SJCRH30 (cell line): Measurements from ENCODE around the gene IKZF3. TPM values are rescaled to one million over a fixed set of nuclear protein-coding genes. Genes with fewer than 3 reads are reported as not detected.
A peak's percentile ranks its signal among the peaks of the same experiment; 100 is the strongest.
"Not testable (repeated sequence)": the region's sequence is repeated elsewhere in the genome, so short reads cannot be mapped to it uniquely, and the experiment has no call there.

Source experiments
- DNase-seq, 2 experiments: peaks; one replicate each; pipeline ENCODE4 v3.0.0-alpha.2; 2015 to 2020
- H3K27ac ChIP-seq: fragments of 250-450 bp; sonication (Bioruptor Pico); 2 replicates; pipeline ENCODE4 v1.5.1; 2020; ENCODE audit warnings: mild to moderate bottlenecking, moderate library complexity
- H3K27me3 ChIP-seq: fragments of 250-450 bp; sonication (Bioruptor Pico); 2 replicates; pipeline ENCODE4 v1.5.1; 2020; ENCODE audit warnings: mild to moderate bottlenecking, moderate library complexity
- H3K36me3 ChIP-seq: fragments of 250-450 bp; sonication (Bioruptor Pico); 2 replicates; pipeline ENCODE4 v1.5.1; 2020; ENCODE audit warnings: mild to moderate bottlenecking, moderate library complexity
- H3K4me1 ChIP-seq: fragments of 250-450 bp; sonication (Bioruptor Pico); 2 replicates; pipeline ENCODE4 v1.5.1; 2020; ENCODE audit warnings: mild to moderate bottlenecking, moderate library complexity
- H3K4me3 ChIP-seq: fragments of 250-450 bp; sonication (Bioruptor Pico); 2 replicates; pipeline ENCODE4 v1.5.1; 2020; ENCODE audit warnings: mild to moderate bottlenecking, moderate library complexity
- H3K9me3 ChIP-seq: fragments of 250-450 bp; sonication (Bioruptor Pico); replicated peaks from 2 replicates; pipeline ENCODE4 v1.5.1; 2020; ENCODE audit warnings: mild to moderate bottlenecking, moderate library complexity
- total RNA-seq: library from RNA; depleted of rRNA; stranded (reverse); fragments of >200 nt; shearing (Covaris generic); gene quantifications from 2 replicates; pipeline ENCODE4 v1.2.3, GENCODE V29; 2014

The IKZF3 gene
- total RNA-seq, 1 experiment from 2014 or later = not detected

DNA sequence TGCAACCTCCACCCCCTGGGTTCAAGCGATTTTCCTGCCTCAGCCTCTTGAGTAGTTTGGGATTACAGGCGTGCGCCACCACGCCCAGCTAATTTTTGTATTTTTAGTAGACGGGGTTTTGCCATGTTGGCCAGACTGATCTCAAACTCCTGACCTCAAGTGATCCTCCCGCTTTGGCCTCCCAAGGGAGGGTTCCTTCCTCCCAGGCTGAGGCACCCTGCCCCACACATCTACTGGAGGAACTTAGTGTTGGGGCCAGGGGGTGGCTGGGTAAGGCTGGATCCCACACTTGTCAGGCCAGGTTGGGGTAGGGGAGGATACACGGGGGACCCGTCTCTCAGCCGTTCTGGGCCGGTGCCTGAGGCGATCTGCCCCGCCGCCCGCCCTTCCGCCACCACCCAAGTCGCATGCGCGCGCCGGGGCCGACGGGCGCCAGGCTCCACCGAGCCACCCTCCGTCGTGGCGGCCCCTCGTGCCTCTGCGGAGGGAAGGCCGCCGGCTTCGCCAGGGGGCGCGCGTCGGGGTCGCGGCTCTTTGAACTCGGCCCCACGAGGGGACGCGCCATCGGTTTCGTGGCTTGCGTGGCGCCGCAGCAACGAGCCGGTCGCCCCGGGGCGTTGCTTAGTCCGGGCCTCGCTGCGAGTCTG, 110.5 kb downstream of the IKZF3 start:
- Histone ChIP-seq H3K27ac (no peak overlapping the region), H3K27me3 (peaks cover 8% of the 10 kb centered on the region; the same call in 1 of the 2 replicates), H3K4me3 (peak overlapping the region; percentile 70), H3K36me3 (no peaks in the 10 kb centered on the region), H3K4me1 (peaks cover 5% of the 10 kb centered on the region; the same call in 1 of the 2 replicates), H3K9me3 (no peaks in the 10 kb centered on the region)
- DNase-seq = no peak

DNA sequence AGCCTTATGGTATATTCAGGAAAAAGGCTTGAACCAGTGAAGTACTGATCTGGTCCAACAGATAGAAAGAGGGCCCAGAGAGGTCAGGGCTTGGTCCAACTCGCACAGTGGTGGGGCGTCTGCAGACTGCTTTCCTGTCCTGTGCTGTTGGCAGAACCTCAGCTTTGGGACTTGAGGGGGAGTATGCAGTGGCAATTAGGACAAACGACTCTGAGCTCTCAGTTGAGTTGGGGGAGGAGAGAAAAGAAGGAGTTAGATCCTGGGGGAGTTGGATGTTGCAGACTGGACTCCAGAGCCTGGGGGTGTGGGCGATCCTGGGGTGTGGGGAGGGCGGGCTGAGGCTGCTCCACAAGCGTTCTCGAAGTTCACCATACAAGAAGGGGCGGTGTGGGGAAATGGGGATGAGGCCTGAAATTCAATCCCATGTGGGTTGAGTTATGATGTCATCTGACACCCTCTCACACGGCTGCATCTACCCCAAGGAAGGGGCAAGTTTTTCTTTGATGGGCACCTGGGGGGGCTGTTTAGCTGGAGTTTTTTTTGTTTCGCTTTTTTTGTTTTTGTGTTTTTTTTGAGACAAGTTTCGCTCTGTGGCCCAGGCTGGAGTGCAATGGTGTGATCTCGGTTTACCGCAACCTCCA, 111.8 kb downstream of the IKZF3 start:
- DNase-seq = no peak
- peaks cover 5% of the 10 kb centered on the region; the same call in 1 of the 2 replicates for H3K4me1 ChIP-seq
- H3K4me3 ChIP-seq = no peak overlapping the region
- no peaks in the 10 kb centered on the region for H3K36me3 ChIP-seq
- no peaks in the 10 kb centered on the region for H3K9me3 ChIP-seq
- H3K27me3 ChIP-seq = peaks cover 8% of the 10 kb centered on the region; the same call in 1 of the 2 replicates
- no peak overlapping the region for H3K27ac ChIP-seq

DNA sequence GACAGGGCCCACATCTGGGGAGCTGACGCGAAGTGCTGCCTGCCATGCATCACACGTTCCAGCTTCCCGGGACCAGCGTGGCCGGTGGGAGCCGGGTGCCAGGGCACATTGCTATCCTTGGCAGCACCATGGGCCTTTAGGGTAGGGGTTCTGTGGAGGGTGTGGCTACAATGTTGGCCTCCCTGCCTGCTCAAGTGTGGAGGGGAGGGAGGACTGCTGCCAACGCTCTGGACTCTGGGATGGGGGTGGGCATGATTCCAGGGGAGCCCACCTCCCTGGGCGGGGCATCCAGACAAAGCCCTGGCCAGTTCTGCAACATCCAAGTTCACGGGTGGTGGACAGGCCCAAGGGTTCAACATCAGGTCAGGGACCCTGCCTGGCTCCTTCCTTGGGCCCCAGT, 112.5 kb downstream of the IKZF3 start:
- Histone ChIP-seq H3K36me3 (no peaks in the 10 kb centered on the region), H3K27me3 (peaks cover 11% of the 10 kb centered on the region; the same call in 1 of the 2 replicates), H3K4me3 (no peak overlapping the region), H3K27ac (no peak overlapping the region), H3K9me3 (no peaks in the 10 kb centered on the region), H3K4me1 (peaks cover 5% of the 10 kb centered on the region; the same call in 1 of the 2 replicates)
- DNase-seq = no peak

DNA sequence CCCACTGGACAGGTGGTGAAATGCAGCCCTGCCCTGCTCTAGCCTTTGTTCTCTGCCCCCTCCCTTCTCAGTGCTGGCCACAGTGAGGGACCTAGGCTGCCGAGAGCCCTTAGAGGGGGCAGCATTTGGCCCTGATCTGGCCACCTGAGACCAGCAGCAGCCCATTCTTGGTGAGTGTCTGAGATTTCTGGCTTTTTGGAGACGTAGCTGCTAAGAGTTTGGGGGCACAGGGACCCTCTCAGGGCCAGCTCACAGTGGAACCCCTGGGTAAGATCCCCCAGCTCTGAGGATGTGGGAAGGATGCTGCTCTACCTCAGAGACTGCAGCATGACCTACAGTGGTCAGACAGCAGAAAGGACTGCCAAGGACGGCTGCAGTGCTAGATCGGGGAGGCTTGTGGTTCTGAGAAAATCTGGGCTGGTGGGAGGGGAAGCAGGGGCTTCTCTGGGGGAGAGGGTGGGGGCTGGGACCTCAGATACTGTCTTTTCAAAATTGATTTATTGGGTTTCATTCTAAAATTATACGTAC, 113.0 kb downstream of the IKZF3 start:
- Histone ChIP-seq H3K36me3 (no peaks in the 10 kb centered on the region), H3K9me3 (no peaks in the 10 kb centered on the region), H3K4me1 (peaks cover 5% of the 10 kb centered on the region; the same call in 1 of the 2 replicates), H3K4me3 (no peak overlapping the region), H3K27ac (no peak overlapping the region), H3K27me3 (peaks cover 6% of the 10 kb centered on the region; the same call in 1 of the 2 replicates)
- DNase-seq = no peak

DNA sequence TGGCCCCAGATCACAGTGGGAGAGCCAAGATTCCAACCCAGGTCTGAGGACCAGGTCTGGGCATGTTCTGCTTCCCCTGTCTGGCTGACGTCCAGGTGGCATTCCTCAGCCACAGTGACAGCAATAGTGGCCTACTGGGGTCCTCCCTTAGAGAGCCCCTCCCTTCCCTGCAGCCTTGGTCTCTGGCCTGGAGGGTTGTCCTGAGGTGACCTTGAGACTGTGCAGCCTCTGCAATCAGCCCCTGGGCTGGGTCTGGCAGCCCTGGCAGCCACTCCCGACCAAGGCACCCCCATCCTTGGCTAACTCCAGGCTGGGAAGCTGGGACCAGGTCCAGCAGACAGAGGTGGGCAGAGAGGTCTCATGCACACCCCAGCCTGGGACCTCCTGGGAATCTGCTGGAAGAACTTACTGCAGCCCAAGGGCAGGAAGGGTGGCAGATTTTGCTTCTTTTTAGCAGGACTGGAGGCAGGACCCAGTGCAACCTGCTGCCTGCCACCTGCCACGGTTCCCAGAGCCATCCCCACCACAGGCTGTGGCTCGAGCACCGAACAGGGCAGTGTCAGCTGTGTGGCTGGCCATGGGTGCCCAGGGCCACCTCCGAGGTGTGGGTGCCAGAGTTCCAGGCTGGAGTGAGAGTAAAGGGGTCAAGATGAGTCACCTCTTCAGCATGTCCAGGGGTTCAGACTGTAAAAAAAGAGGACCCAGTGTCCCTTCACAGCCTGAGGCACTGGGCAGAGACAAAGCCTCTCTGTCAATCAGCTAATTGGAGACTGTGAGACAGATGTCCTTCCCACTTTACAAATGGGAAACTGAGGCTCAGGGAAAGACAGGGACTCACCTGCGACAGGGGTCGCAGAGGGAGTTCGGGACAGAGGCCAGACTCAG, 113.7 kb downstream of the IKZF3 start:
- DNase-seq = no peak
- H3K4me3 ChIP-seq = no peak overlapping the region
- peaks cover 5% of the 10 kb centered on the region; the same call in 1 of the 2 replicates for H3K4me1 ChIP-seq
- H3K27me3 ChIP-seq = 0 out of 2 replicates have a peak, but pooled peaks cover 2% of the 10 kb centered on the region
- H3K9me3 ChIP-seq = no peaks in the 10 kb centered on the region
- no peaks in the 10 kb centered on the region for H3K36me3 ChIP-seq
- H3K27ac ChIP-seq = no peak overlapping the region

DNA sequence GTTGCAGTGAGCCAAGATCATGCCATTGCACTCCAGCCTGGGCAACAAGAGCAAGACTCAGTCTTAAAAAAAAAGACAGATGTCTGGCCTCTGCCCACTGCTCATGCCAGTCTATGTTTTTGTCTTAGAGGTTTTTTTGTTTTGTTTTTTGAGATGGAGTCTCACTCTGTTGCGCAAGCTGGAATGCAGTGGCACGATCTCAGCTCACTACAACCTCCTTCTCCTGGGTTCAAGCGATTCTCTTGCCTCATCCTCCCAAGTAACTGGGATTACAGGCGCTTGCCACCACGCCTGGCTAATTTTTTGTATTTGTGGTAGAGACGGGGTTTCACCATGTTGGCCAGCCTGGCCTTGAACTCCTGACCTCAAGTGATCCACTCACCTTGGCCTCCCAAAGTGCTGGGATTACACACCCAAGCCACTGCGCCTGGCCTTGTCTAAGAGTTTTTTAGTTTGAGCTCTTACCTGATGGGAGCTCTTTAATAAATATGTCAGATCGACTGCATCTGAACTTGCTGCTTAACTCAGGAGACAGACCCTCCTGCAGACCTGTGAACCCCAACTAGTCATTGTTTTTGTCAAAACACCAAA, 115.6 kb downstream of the IKZF3 start:
- H3K4me1 ChIP-seq, H3K9me3 ChIP-seq, H3K4me3 ChIP-seq, DNase-seq, H3K27me3 ChIP-seq, H3K27ac ChIP-seq, H3K36me3 ChIP-seq: not testable (repeated sequence)

DNA sequence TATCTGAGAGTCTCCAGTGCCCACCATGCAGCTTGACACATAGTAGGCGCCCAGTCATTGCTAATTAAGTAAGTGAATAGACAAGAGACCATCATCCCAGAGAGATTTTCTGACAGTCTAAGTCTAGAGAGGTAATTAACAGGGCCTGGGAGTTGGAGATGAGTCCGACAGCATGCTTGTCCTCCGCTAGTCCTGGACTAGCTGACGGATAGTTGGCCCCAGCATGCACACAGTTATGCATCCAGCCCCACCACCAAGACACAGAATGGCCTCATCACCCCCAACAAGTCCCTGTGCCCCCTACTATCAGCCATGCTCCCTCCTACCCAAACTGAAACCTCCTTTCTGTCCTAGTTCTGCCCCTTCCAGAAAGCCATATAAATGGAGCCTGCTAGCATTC, 116.4 kb downstream of the IKZF3 start:
- Histone ChIP-seq H3K9me3 (no peaks in the 10 kb centered on the region), H3K4me1 (peaks cover 5% of the 10 kb centered on the region; the same call in 1 of the 2 replicates), H3K27me3 (peaks cover 11% of the 10 kb centered on the region), H3K36me3 (no peaks in the 10 kb centered on the region), H3K27ac (no peak overlapping the region), H3K4me3 (no peak overlapping the region)
- DNase-seq = no peak

DNA sequence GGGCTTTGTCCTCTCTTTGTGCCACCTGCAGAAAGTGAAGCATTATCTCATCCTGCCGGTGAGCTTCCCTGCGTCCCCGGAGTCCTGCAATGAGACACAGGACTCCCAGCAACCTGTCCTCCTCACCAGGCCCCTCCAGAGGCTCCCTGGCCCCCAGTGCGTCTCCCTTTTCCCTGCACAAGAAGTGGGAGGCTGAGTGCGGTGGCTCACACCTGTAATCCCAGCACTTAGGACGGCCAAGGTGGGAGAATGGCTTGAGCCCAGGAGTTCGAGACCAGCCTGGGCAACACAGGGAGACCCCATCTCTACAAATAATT, 118.0 kb downstream of the IKZF3 start:
- Histone ChIP-seq H3K36me3 (no peaks in the 10 kb centered on the region), H3K27ac (no peak overlapping the region), H3K4me3 (no peak overlapping the region), H3K9me3 (no peaks in the 10 kb centered on the region), H3K27me3 (peaks cover 16% of the 10 kb centered on the region), H3K4me1 (peaks cover 5% of the 10 kb centered on the region; the same call in 1 of the 2 replicates)
- DNase-seq = no peak

DNA sequence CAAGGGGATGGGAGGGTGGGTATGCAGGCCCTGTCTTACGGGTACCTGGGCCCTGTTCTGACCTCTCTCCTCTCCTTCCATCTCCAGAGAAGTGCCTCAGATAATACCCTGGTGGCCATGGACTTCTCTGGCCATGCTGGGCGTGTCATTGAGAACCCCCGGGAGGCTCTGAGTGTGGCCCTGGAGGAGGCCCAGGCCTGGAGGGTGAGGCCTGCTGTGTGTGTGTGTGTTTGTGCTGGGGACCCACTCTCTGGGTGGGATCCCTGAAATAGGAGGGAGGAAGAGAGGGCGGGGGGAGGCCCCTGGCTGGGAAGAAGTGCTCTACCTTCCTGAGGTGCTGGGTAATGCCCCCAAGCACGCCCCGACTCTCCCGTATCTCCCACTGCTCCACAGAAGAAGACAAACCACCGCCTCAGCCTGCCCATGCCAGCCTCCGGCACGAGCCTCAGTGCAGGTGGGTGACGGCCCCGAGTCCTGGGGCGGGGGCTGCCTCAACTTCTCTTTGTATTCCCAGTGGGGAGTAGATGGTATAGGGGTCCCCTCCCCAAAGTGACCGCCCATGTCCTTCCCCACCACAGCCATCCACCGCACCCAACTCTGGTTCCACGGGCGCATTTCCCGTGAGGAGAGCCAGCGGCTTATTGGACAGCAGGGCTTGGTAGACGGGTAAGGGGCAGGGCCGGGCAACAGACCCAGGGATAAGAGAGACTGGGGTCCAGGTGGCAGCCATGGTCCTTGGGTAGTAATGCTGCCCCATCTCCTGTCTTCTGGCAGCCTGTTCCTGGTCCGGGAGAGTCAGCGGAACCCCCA, 118.6 kb downstream of the IKZF3 start:
- no peak for DNase-seq
- peaks cover 20% of the 10 kb centered on the region for H3K27me3 ChIP-seq

DNA sequence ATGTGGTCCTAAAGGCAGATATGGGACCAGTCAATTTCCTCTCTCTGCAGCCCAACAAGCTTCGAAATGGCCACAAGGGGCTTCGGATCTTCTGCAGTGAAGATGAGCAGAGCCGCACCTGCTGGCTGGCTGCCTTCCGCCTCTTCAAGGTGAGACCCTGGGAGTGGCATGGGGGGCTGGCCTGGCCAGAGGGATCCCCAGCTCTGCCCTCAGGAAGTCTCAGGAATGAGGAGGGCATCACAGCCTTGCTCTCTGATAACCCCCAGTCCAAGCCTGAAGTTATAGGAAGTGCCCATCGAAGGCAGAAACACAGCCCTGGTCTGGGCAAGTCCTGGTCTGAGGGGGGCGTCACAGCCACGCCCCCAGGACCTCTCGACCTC, 119.3 kb downstream of the IKZF3 start:
- Histone ChIP-seq H3K9me3 (no peaks in the 10 kb centered on the region), H3K4me3 (no peak overlapping the region), H3K36me3 (no peaks in the 10 kb centered on the region), H3K27ac (no peak overlapping the region), H3K27me3 (peaks cover 28% of the 10 kb centered on the region), H3K4me1 (peaks cover 2% of the 10 kb centered on the region; the same call in 1 of the 2 replicates)
- DNase-seq = no peak

More for the DNA sequence above, 118.6 kb downstream of the IKZF3 start:
- Histone ChIP-seq H3K4me1 (peaks cover 5% of the 10 kb centered on the region; the same call in 1 of the 2 replicates), H3K4me3 (no peak overlapping the region), H3K9me3 (no peaks in the 10 kb centered on the region), H3K36me3 (no peaks in the 10 kb centered on the region), H3K27ac (no peak overlapping the region)

DNA sequence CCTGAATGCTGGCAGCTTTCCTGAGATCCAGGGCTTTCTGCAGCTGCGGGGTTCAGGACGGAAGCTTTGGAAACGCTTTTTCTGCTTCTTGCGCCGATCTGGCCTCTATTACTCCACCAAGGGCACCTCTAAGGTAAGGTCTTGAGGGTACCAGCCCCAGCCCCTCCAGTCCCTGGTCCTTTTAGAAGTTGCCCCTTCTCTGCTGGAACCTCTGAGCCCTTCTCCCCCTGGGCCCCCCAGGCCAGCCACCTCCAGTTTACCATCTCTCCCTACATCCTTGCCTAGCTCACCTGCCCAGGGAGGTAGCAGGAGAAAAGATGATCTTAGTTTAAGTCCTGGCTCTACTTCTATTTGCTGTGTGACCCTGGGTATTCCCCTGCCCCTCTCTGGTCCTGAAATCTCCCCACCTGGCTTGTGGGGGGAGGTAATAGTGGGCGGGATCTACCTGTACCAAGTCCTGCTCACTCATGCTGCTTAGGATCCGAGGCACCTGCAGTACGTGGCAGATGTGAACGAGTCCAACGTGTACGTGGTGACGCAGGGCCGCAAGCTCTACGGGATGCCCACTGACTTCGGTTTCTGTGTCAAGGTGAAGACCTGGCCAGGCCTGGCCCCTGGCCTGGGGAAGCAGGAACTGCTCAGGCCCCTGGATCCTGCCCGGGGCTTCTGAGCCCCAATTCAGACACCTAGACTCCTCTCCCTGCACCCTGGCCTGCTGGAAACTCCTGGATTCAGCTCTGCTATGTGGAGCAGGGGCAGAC, 119.9 kb downstream of the IKZF3 start:
- Histone ChIP-seq H3K4me1 (peaks cover 3% of the 10 kb centered on the region; the same call in 1 of the 2 replicates), H3K27ac (no peak overlapping the region), H3K27me3 (peaks cover 33% of the 10 kb centered on the region), H3K9me3 (no peaks in the 10 kb centered on the region), H3K36me3 (no peaks in the 10 kb centered on the region), H3K4me3 (no peak overlapping the region)
- DNase-seq = no peak

DNA sequence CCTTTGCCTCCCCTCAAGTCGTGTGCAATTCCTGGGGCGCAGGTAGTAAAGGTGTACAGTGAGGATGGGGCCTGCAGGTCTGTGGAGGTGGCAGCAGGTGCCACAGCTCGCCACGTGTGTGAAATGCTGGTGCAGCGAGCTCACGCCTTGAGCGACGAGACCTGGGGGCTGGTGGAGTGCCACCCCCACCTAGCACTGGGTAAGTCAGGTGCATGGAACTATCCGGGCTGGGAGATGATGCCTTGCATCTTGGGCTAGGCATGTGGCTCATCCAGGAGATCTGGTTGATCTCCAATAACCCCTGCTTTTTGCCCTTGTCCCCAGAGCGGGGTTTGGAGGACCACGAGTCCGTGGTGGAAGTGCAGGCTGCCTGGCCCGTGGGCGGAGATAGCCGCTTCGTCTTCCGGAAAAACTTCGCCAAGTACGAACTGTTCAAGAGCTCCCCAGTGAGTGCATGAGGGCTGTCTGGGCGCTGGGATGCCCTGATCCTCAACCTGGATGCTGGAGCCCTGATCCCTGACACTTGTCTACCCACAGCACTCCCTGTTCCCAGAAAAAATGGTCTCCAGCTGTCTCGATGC, 121.2 kb downstream of the IKZF3 start:
- Histone ChIP-seq H3K27me3 (peaks cover 39% of the 10 kb centered on the region), H3K36me3 (no peaks in the 10 kb centered on the region), H3K4me3 (no peak overlapping the region), H3K9me3 (no peaks in the 10 kb centered on the region), H3K27ac (no peak overlapping the region), H3K4me1 (peaks cover 3% of the 10 kb centered on the region; the same call in 1 of the 2 replicates)
- no peak for DNase-seq
